Liver (tissue), 9 donors: ENCODE measurements around the gene RGS12. TPM values are rescaled to one million over a fixed set of nuclear protein-coding genes. Genes with fewer than 3 reads are reported as not detected.

Experiments
- DNase-seq: peaks from one replicate; pipeline ENCODE4 v3.0.0-alpha.2; 2017; ENCODE audit warnings: low spot score
- H3K27ac ChIP-seq, 2 donors: one replicate each; pipeline ENCODE4 v1.7.0; 2013; ENCODE audit warnings: inconsistent platforms in 2 of 2, low read length in 2 of 2, control low read depth in 1 of 2, low read depth in 1 of 2, mild to moderate bottlenecking in 1 of 2
- H3K27me3 ChIP-seq, 4 donors: one replicate each; pipeline versions ENCODE4 v1.6.1 to v1.7.0; 2013; ENCODE audit warnings: low read length in 3 of 4, inconsistent platforms in 1 of 4, mild to moderate bottlenecking in 1 of 4, moderate library complexity in 1 of 4; ENCODE audit not compliant: control insufficient read depth in 4 of 4, insufficient read depth in 4 of 4
- H3K36me3 ChIP-seq, 4 donors: one replicate each; pipeline versions ENCODE4 v1.6.1 to v1.7.0; 2013; ENCODE audit warnings: low read length in 3 of 4, mild to moderate bottlenecking in 3 of 4, low read depth in 1 of 4, moderate library complexity in 1 of 4; ENCODE audit not compliant: control insufficient read depth in 4 of 4, insufficient read depth in 3 of 4
- H3K4me1 ChIP-seq, 4 donors: one replicate each; pipeline versions ENCODE4 v1.6.1 to v1.7.0; 2013; ENCODE audit warnings: low read length in 3 of 4, mild to moderate bottlenecking in 3 of 4, moderate library complexity in 1 of 4; ENCODE audit not compliant: control insufficient read depth in 4 of 4, insufficient read depth in 4 of 4
- H3K4me3 ChIP-seq, 3 donors: one replicate each; pipeline versions ENCODE4 v1.6.1 to v1.7.0; 2013; ENCODE audit warnings: low read length in 3 of 3, control low read depth in 1 of 3, low read depth in 1 of 3, mild to moderate bottlenecking in 1 of 3
- H3K9ac ChIP-seq, 2 donors: one replicate each; pipeline ENCODE4 v1.7.0; 2013; ENCODE audit warnings: low read length in 2 of 2, mild to moderate bottlenecking in 2 of 2, moderate library complexity in 2 of 2, control low read depth in 1 of 2, low read depth in 1 of 2
- H3K9me3 ChIP-seq, 4 donors: one replicate each; pipeline versions ENCODE4 v1.6.1 to v1.7.0; 2013; ENCODE audit warnings: low read length in 3 of 4; ENCODE audit not compliant: control insufficient read depth in 4 of 4
- CTCF ChIP-seq: fragments of 150-350 bp; IDR thresholded peaks from 2 replicates; pipeline ENCODE4 v1.5.1; 2017; ENCODE audit warnings: improper control_type of control experiment, low read depth, low read length; ENCODE audit not compliant: missing input control
- EGR1 ChIP-seq, 2 donors: IDR thresholded peaks; 2 replicates each; pipeline ENCODE4 v1.6.1; 2016 to 2018; ENCODE audit warnings: antibody characterized with exemption in 2 of 2, low read depth in 2 of 2
- FOXA1 ChIP-seq: IDR thresholded peaks from 2 replicates; pipeline ENCODE4 v1.6.1; 2016; ENCODE audit warnings: antibody characterized with exemption
- FOXA2 ChIP-seq: IDR thresholded peaks from 2 replicates; pipeline ENCODE4 v1.6.1; 2016; ENCODE audit warnings: antibody characterized with exemption
- GABPA ChIP-seq, 2 donors: IDR thresholded peaks in 1 of 2; conservative IDR thresholded peaks in 1 of 2; 2 replicates each; pipeline ENCODE4 v1.6.1; 2016; ENCODE audit warnings: antibody characterized with exemption in 2 of 2, mild to moderate bottlenecking in 1 of 2, moderate library complexity in 1 of 2
- HNF4A ChIP-seq, 2 donors: conservative IDR thresholded peaks; 2 replicates each; pipeline ENCODE4 v1.6.1; 2016; ENCODE audit warnings: antibody characterized with exemption in 2 of 2, mild to moderate bottlenecking in 2 of 2
- JUND ChIP-seq, 2 donors: IDR thresholded peaks; 2 replicates each; pipeline ENCODE4 v1.6.1; 2016; ENCODE audit warnings: antibody characterized with exemption in 2 of 2
- MAX ChIP-seq: IDR thresholded peaks from 2 replicates; pipeline ENCODE4 v1.6.1; 2016; ENCODE audit warnings: antibody characterized with exemption
- NR2F2 ChIP-seq: IDR thresholded peaks from 2 replicates; pipeline ENCODE4 v1.6.1; 2016; ENCODE audit warnings: antibody characterized with exemption
- RAD21 ChIP-seq, 2 donors: IDR thresholded peaks; 2 replicates each; pipeline ENCODE4 v1.6.1; 2016; ENCODE audit warnings: antibody characterized with exemption in 2 of 2, mild to moderate bottlenecking in 2 of 2
- REST ChIP-seq: IDR thresholded peaks from 2 replicates; pipeline ENCODE4 v1.6.1; 2016; ENCODE audit warnings: antibody characterized with exemption, mild to moderate bottlenecking
- RXRA ChIP-seq, 2 donors: IDR thresholded peaks; 2 replicates each; pipeline ENCODE4 v1.6.1; 2017 to 2018; ENCODE audit warnings: antibody characterized with exemption in 2 of 2, mild to moderate bottlenecking in 1 of 2
- SP1 ChIP-seq: IDR thresholded peaks from 2 replicates; pipeline ENCODE4 v1.6.1; 2018; ENCODE audit warnings: antibody characterized with exemption, mild to moderate bottlenecking
- TAF1 ChIP-seq: conservative IDR thresholded peaks from 2 replicates; pipeline ENCODE4 v1.6.1; 2016; ENCODE audit warnings: antibody characterized with exemption, mild to moderate bottlenecking
- ZBTB33 ChIP-seq: IDR thresholded peaks from 2 replicates; pipeline ENCODE4 v1.6.1; 2016; ENCODE audit warnings: antibody characterized with exemption
- WGBS: extraction: QIAGEN DNeasy Blood & Tissue Kit; methylation state at CpG from one replicate; pipeline ENCODE4 v1.1.7; 2013; 5-methylcytosine and 5-hydroxymethylcytosine counted together
- polyA plus RNA-seq, 2 donors: library from polyadenylated mRNA; stranded (reverse) in 1 of 2; unstranded in 1 of 2; fragments of 200-250 nt in 1 of 2; fragments of >200 nt in 1 of 2; fragmentation: Nextera tagmentation in 1 of 2; extraction: Ambion mirVana in 1 of 2; gene quantifications; one replicate each; pipeline versions ENCODE4 v1.2.1 to v1.2.3, GENCODE V29; 2013 to 2015
- total RNA-seq, 2 donors: library from RNA; depleted of rRNA; stranded (reverse); fragments of >200 nt; gene quantifications; one replicate each; pipeline ENCODE4 v1.2.3, GENCODE V29; 2014
- donor health status: healthy.
- donor health status: healthy.
- donor health status: healthy.
- donor health status: healthy.
- donor health status: healthy.

The RGS12 gene
- total and polyA plus RNA-seq, 4 donors, result 6.4 to 23.2 (median 11.5) TPM

- Histone ChIP-seq H3K9ac (no peak overlapping the region), H3K36me3 (peaks cover 0 to 3% (median 0%) of the 10 kb centered on the region in 4 donors), H3K27ac (no peak overlapping the region), H3K4me3 (no peak overlapping the region), H3K4me1 (no peaks in the 10 kb centered on the region), H3K9me3 (no peaks in the 10 kb centered on the region), H3K27me3 (no peaks in the 10 kb centered on the region)
- 96% methylated on average over 11 of the region's 11 CpGs for WGBS
- DNase-seq, result no peak
- TF ChIP-seq REST (no peak), TAF1 (no peak), RXRA (IDR thresholded peaks at IDR 0.05) (no peak), NR2F2 (no peak), RAD21 (IDR thresholded peaks at IDR 0.05) (no peak), ZBTB33 (no peak), FOXA1 (no peak), SP1 (no peak), CTCF (no peak), EGR1 (IDR thresholded peaks at IDR 0.05; ENCODE audit: low read depth in 2 of 2) (no peak)
These were observed 40.9 kb upstream of the RGS12 start for GRCh38 chr4:3251691-3252479.

GRCh38 chr4:3252480-3252828, 40.4 kb upstream of the RGS12 start:
- no peak for TF ChIP-seq HNF4A (conservative IDR thresholded peaks at IDR 0.05)
- TF ChIP-seq REST, result no peak
- TF ChIP-seq NR2F2, result no peak
- no peak for TF ChIP-seq TAF1
- no peak for TF ChIP-seq RAD21 (IDR thresholded peaks at IDR 0.05)
- TF ChIP-seq SP1, result no peak
- TF ChIP-seq MAX, result no peak
- no peak for TF ChIP-seq EGR1 (IDR thresholded peaks at IDR 0.05; ENCODE audit: low read depth in 2 of 2)
- TF ChIP-seq JUND (IDR thresholded peaks at IDR 0.05), result no peak
- no peak for TF ChIP-seq FOXA2
- TF ChIP-seq FOXA1, result no peak
- no peak for TF ChIP-seq CTCF
- no peak for TF ChIP-seq GABPA (IDR thresholded peaks at IDR 0.05 in 1 of 2, conservative IDR thresholded peaks at IDR 0.05 in 1 of 2)
- 98% methylated on average over 3 of the region's 3 CpGs for WGBS
- H3K27me3 ChIP-seq, result no peaks in the 10 kb centered on the region
- no peak overlapping the region for H3K4me3 ChIP-seq
- no peaks in the 10 kb centered on the region for H3K4me1 ChIP-seq
- no peak overlapping the region for H3K9ac ChIP-seq
- H3K36me3 ChIP-seq, result peaks cover 0 to 3% (median 0%) of the 10 kb centered on the region in 4 donors
- no peak for DNase-seq
- no peaks in the 10 kb centered on the region for H3K9me3 ChIP-seq
- H3K27ac ChIP-seq, result no peak overlapping the region
